ENCODE measurements around the gene FBLN2.

- no peak for TF ChIP-seq CTCF (conservative IDR thresholded peaks at IDR 0.05; ENCODE audit: low read depth, low read length)
- TF ChIP-seq CHD1 (IDR thresholded peaks at IDR 0.05; ENCODE audit: low read depth, low read length): no peak
- no peak for TF ChIP-seq POLR2A (IDR thresholded peaks at IDR 0.05; ENCODE audit: low read depth, low read length)
- no peak for TF ChIP-seq MXI1 (IDR thresholded peaks at IDR 0.05; ENCODE audit: borderline replicate concordance, low read depth, low read length)
- TF ChIP-seq RCOR1 (IDR thresholded peaks at IDR 0.05; ENCODE audit: insufficient replicate concordance, low read length): no peak
- TF ChIP-seq SMC3 (IDR thresholded peaks at IDR 0.05; ENCODE audit: low read depth, low read length): no peak
- no peak for TF ChIP-seq RFX5 (IDR thresholded peaks at IDR 0.05; ENCODE audit: low read depth, low read length)
- no peak for TF ChIP-seq BHLHE40 (IDR thresholded peaks at IDR 0.05; ENCODE audit: low read depth, low read length)
- TF ChIP-seq CEBPB (IDR thresholded peaks at IDR 0.05; ENCODE audit: low read depth, low read length): no peak
- TF ChIP-seq, protein P1, sequence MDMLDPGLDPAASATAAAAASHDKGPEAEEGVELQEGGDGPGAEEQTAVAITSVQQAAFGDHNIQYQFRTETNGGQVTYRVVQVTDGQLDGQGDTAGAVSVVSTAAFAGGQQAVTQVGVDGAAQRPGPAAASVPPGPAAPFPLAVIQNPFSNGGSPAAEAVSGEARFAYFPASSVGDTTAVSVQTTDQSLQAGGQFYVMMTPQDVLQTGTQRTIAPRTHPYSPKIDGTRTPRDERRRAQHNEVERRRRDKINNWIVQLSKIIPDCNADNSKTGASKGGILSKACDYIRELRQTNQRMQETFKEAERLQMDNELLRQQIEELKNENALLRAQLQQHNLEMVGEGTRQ (IDR thresholded peaks at IDR 0.05; ENCODE audit: low read depth, low read length): no peak
Measured at GRCh38 chr3:13556917-13557316, 8.0 kb downstream of the FBLN2 start.

Data from IMR-90 (cell line).